Measurements from ENCODE around the gene MKRN2OS. TPM values are rescaled to one million over a fixed set of nuclear protein-coding genes. Genes with fewer than 3 reads are reported as not detected.

MKRN2OS gene, protein sequence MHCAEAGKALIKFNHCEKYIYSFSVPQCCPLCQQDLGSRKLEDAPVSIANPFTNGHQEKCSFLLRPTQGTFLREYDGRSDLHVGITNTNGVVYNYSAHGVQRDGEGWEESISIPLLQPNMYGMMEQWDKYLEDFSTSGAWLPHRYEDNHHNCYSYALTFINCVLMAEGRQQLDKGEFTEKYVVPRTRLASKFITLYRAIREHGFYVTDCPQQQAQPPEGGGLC
- 1 to 10 TPM in 3 of 4 donors, under 1 TPM in 1; 0.91 to 2.0 (median 1.6) TPM for total RNA-seq

DNA sequence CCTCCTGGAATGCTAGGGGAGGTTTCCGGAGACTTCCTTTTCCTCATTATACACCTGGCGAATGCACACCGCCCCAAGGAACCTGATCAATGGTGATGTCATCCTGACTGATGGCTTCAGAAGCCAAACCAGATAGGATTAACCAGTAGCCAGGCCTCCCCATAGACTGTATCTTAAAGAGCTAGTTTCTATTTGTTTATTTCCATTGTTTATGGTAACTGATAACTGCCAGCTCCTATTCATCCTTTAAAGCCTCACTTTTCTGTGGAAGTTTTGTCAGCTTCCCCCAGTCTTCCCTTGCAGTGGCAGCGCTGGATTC is at the start of gene MKRN2OS:
Gene MKRN2OS (minus strand): TSS at position 27 of the 319 bp plus-strand sequence. CDS start 35 bp downstream, outside the sequence.
- WGBS = 63% methylated on average over 4 of the region's 4 CpGs
- H3K36me3 ChIP-seq = no peaks in the 10 kb centered on the region
- H3K27me3 ChIP-seq = no peaks in the 10 kb centered on the region
- H3K27ac ChIP-seq = no peak within 1 kb of the TSS
- TF ChIP-seq EP300 (IDR thresholded peaks at IDR 0.05) (no peak), POLR2AphosphoS5 (IDR thresholded peaks at IDR 0.05) (no peak), POLR2A (IDR thresholded peaks at IDR 0.05) (no peak), CTCF (IDR thresholded peaks at IDR 0.05) (no peak)
- DNase-seq (ENCODE audit: low spot score in 2 of 2) = no peak
- no peaks in the 10 kb centered on the region for H3K9me3 ChIP-seq
- no peaks in the 10 kb centered on the region for H3K4me1 ChIP-seq
- H3K4me3 ChIP-seq = peak within 1 kb of the TSS; percentile 41

GRCh38 chr3:12593473-12593872 is 48.2 kb upstream of the MKRN2OS start:
- DNase-seq (ENCODE audit: low spot score in 2 of 2) = no peak
- H3K36me3 ChIP-seq = peaks cover 90% of the 10 kb centered on the region
- H3K9me3 ChIP-seq = no peaks in the 10 kb centered on the region
- H3K4me3 ChIP-seq = no peak overlapping the region
- WGBS = 71% methylated on average over 3 of the region's 3 CpGs
- no peak for TF ChIP-seq CTCF (IDR thresholded peaks at IDR 0.05)
- no peak for TF ChIP-seq POLR2A (IDR thresholded peaks at IDR 0.05)
- no peak for TF ChIP-seq POLR2AphosphoS5 (IDR thresholded peaks at IDR 0.05)
- no peak for TF ChIP-seq EP300 (IDR thresholded peaks at IDR 0.05)
- no peaks in the 10 kb centered on the region for H3K27me3 ChIP-seq
- H3K4me1 ChIP-seq = no peaks in the 10 kb centered on the region
- H3K27ac ChIP-seq = no peak overlapping the region

- H3K4me3 ChIP-seq = no peak overlapping the region
- WGBS = 98% methylated on average over 4 of the region's 4 CpGs
- DNase-seq (ENCODE audit: low spot score in 2 of 2) = no peak
- no peaks in the 10 kb centered on the region for H3K27me3 ChIP-seq
- no peaks in the 10 kb centered on the region for H3K9me3 ChIP-seq
- TF ChIP-seq POLR2A (IDR thresholded peaks at IDR 0.05) = no peak
- TF ChIP-seq EP300 (IDR thresholded peaks at IDR 0.05) = no peak
- TF ChIP-seq POLR2AphosphoS5 (IDR thresholded peaks at IDR 0.05) = no peak
- TF ChIP-seq CTCF (IDR thresholded peaks at IDR 0.05) = no peak
- peaks cover 4% of the 10 kb centered on the region for H3K4me1 ChIP-seq
- no peak overlapping the region for H3K27ac ChIP-seq
- H3K36me3 ChIP-seq = peaks cover 88% of the 10 kb centered on the region
Observed at GRCh38 chr3:12591997-12592715, 46.9 kb upstream of the MKRN2OS start.

- Histone ChIP-seq H3K4me3 (no peak overlapping the region), H3K27me3 (no peaks in the 10 kb centered on the region), H3K9me3 (no peaks in the 10 kb centered on the region), H3K27ac (no peak overlapping the region), H3K4me1 (peaks cover 5% of the 10 kb centered on the region), H3K36me3 (peaks cover 86% of the 10 kb centered on the region)
- 96% methylated on average over 6 of the region's 6 CpGs for WGBS
- DNase-seq (ENCODE audit: low spot score in 2 of 2) = no peak
- TF ChIP-seq POLR2A (IDR thresholded peaks at IDR 0.05) = no peak
- TF ChIP-seq CTCF (IDR thresholded peaks at IDR 0.05) = no peak
- no peak for TF ChIP-seq EP300 (IDR thresholded peaks at IDR 0.05)
- TF ChIP-seq POLR2AphosphoS5 (IDR thresholded peaks at IDR 0.05) = no peak
Observed at GRCh38 chr3:12591456-12591855, 46.2 kb upstream of the MKRN2OS start.

- Histone ChIP-seq H3K9me3 (no peaks in the 10 kb centered on the region), H3K4me3 (no peak overlapping the region), H3K27me3 (no peaks in the 10 kb centered on the region), H3K4me1 (peaks cover 5% of the 10 kb centered on the region), H3K27ac (no peak overlapping the region), H3K36me3 (peaks cover 88% of the 10 kb centered on the region)
- DNase-seq (ENCODE audit: low spot score in 2 of 2) = no peak
- 98% methylated on average over 4 of the region's 4 CpGs for WGBS
- no peak for TF ChIP-seq POLR2A (IDR thresholded peaks at IDR 0.05)
- TF ChIP-seq EP300 (IDR thresholded peaks at IDR 0.05) = no peak
Observed at GRCh38 chr3:12590096-12590495, 44.8 kb upstream of the MKRN2OS start.

All from suprapubic skin (tissue), 4 donors.